ENCODE data around the gene CACNA1F. TPM values are rescaled to one million over a fixed set of nuclear protein-coding genes. Genes with fewer than 3 reads are reported as not detected.
A peak's percentile ranks its signal among the peaks of the same experiment; 100 is the strongest.

The CACNA1F gene
- total and polyA plus RNA-seq, 9 of the 15 experiments (the other 6 are each of a cell fraction or from before 2014, with no cell fraction given), result under 0.01 to 0.41 (median 0.03) TPM; not detected in 3

GRCh38 chrX:49186125-49187027 lies 46.8 kb downstream of the CACNA1F start, which contains the start of gene PRICKLE3:
Gene PRICKLE3, minus strand, starts transcription at chrX:49186373. Its CDS starts 76 bp downstream, at chrX:49186297.
- H3K9me3 ChIP-seq (replicated peaks; ENCODE audit: control insufficient read depth, insufficient read depth, low read depth, low read length), result no peaks in the 10 kb centered on the region
- H3K9ac ChIP-seq (ENCODE audit: insufficient read depth in 1 of 2, low read depth in 2 of 2, low read length in 2 of 2), result peak within 1 kb of the TSS; percentile 93 to 97
- H3K79me2 ChIP-seq (ENCODE audit: control insufficient read depth, insufficient read depth, low read length), result peaks cover 43% of the 10 kb centered on the region
- ChIA-PET CTCF (ENCODE audit: low intra/inter-chr PET ratio) (no interaction called here), POLR2A (interaction anchor here (0.6 kb wide), 1 partner anchor 172 kb away, joined by 3 read pairs; no protein-coding TSS in a partner anchor)
- peak within 1 kb of the TSS; percentile 76 for H3K4me3 ChIP-seq
- BruUV-seq (replicated peaks), result TSS peak; percentile 74
- peaks cover 9% of the 10 kb centered on the region for H4K20me1 ChIP-seq (replicated peaks; ENCODE audit: control insufficient read depth, insufficient read depth, low read length)
- peak; percentile 73 to 88 (median 76) for DNase-seq (ENCODE audit: extremely low read depth in 1 of 4, low spot score in 3 of 4)
- WGBS (ENCODE audit: insufficient coverage, low coverage, missing lambda C conversion rate), result 16% methylated on average over 34 of the region's 62 CpGs
- ATAC-seq, result peak; percentile 55
- H2AFZ ChIP-seq (ENCODE audit: low read depth, low read length), result peak within 1 kb of the TSS; percentile 78
- in situ Hi-C loops (cut with MboI) (no loop called here), intact Hi-C loops (cut with micrococcal nuclease) (no loop called here)
- no peaks in the 10 kb centered on the region for H3K27me3 ChIP-seq (ENCODE audit: control insufficient read depth in 2 of 2, insufficient read depth in 2 of 2, low read length in 2 of 2)
- no peaks in the 10 kb centered on the region for H3K9me1 ChIP-seq (ENCODE audit: control insufficient read depth, insufficient read depth, low read length)
- no peak for FAIRE-seq
- H3K27ac ChIP-seq (ENCODE audit: extremely low read depth, low read depth, low read length), result peak within 1 kb of the TSS; percentile 91
- H3K4me2 ChIP-seq (ENCODE audit: insufficient read depth, low read length), result peak within 1 kb of the TSS; percentile 90
- peaks cover 22% of the 10 kb centered on the region; the same call in 1 of the 3 replicates for H3K36me3 ChIP-seq (ENCODE audit: control insufficient read depth, insufficient read depth, low read length)
- peaks cover 33 to 48% of the 10 kb centered on the region in 2 experiments for H3K4me1 ChIP-seq (replicated peaks in 1 of 2; ENCODE audit: control insufficient read depth in 2 of 2, insufficient read depth in 2 of 2, low read length in 2 of 2)
- TF ChIP-seq SMARCA4 (IDR thresholded peaks at IDR 0.05) (no peak), DLX4 (CRISPR knock-in tag; IDR thresholded peaks at IDR 0.05) (no peak), MAFK (IDR thresholded peaks at IDR 0.05; ENCODE audit: low read length) (no peak), ILF3 (IDR thresholded peaks at IDR 0.05; ENCODE audit: borderline replicate concordance) (no peak), YBX1 (IDR thresholded peaks at IDR 0.05) (no peak), BRF1 (IDR thresholded peaks at IDR 0.05; ENCODE audit: borderline replicate concordance, extremely low read depth, insufficient read length) (no peak), NFE2L1 (tag; IDR thresholded peaks at IDR 0.05; ENCODE audit: borderline replicate concordance, low read depth) (no peak), WHSC1 (IDR thresholded peaks at IDR 0.05; ENCODE audit: low read length) (no peak), ZNF274 (IDR thresholded peaks at IDR 0.05; ENCODE audit: borderline replicate concordance, low read depth, low read length) (no peak), TCF3 (CRISPR knock-in tag; IDR thresholded peaks at IDR 0.05) (0 out of 2 replicates have a peak, but pooled peaks have one; percentile 23), GABPB1 (CRISPR knock-in tag; IDR thresholded peaks at IDR 0.05) (no peak), ARID2 (IDR thresholded peaks at IDR 0.05) (no peak), E2F3 (CRISPR knock-in tag; IDR thresholded peaks at IDR 0.05) (0 out of 2 replicates have a peak, but pooled peaks have one; percentile 45), MTA1 (IDR thresholded peaks at IDR 0.05; ENCODE audit: borderline replicate concordance) (no peak), NFE2 (IDR thresholded peaks at IDR 0.05; ENCODE audit: low read depth) (no peak), ZNF311 (CRISPR knock-in tag; IDR thresholded peaks at IDR 0.05) (no peak), EP300 (IDR thresholded peaks at IDR 0.05; ENCODE audit: low read length) (0 out of 2 replicates have a peak, but pooled peaks have one; percentile 10)
- TF ChIP-seq, protein P1, sequence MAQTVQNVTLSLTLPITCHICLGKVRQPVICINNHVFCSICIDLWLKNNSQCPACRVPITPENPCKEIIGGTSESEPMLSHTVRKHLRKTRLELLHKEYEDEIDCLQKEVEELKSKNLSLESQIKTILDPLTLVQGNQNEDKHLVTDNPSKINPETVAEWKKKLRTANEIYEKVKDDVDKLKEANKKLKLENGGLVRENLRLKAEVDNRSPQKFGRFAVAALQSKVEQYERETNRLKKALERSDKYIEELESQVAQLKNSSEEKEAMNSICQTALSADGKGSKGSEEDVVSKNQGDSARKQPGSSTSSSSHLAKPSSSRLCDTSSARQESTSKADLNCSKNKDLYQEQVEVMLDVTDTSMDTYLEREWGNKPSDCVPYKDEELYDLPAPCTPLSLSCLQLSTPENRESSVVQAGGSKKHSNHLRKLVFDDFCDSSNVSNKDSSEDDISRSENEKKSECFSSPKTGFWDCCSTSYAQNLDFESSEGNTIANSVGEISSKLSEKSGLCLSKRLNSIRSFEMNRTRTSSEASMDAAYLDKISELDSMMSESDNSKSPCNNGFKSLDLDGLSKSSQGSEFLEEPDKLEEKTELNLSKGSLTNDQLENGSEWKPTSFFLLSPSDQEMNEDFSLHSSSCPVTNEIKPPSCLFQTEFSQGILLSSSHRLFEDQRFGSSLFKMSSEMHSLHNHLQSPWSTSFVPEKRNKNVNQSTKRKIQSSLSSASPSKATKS (CRISPR knock-in tag; IDR thresholded peaks at IDR 0.05), result no peak
- TF ChIP-seq, protein P2, sequence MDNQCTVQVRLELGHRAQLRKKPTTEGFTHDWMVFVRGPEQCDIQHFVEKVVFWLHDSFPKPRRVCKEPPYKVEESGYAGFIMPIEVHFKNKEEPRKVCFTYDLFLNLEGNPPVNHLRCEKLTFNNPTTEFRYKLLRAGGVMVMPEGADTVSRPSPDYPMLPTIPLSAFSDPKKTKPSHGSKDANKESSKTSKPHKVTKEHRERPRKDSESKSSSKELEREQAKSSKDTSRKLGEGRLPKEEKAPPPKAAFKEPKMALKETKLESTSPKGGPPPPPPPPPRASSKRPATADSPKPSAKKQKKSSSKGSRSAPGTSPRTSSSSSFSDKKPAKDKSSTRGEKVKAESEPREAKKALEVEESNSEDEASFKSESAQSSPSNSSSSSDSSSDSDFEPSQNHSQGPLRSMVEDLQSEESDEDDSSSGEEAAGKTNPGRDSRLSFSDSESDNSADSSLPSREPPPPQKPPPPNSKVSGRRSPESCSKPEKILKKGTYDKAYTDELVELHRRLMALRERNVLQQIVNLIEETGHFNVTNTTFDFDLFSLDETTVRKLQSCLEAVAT (IDR thresholded peaks at IDR 0.05), result no peak
